ENCODE measurements around the gene NPC2. TPM values are rescaled to one million over a fixed set of nuclear protein-coding genes. Genes with fewer than 3 reads are reported as not detected.

Gene NPC2
- total RNA-seq, 1 donor: 266 TPM

DNA sequence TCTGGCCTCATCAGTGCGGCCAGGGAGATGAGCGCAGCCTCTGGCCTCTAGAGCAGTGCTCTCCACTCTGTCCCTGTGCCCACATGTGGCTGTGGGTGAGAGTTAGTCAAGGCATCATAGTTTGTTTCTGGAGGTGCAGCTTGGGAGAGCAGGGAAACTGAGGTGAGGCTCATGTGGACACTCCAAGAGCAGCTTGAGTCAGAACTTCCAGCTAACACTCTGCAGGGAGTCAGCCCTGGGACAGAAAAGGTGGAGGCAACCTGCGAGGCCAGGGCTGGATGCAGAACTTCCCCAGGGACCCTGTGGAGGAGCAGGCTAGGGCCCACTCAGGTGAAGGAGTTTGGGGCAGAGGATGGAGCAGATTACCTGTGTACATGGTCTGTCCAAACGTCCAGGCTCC lies 11.3 kb upstream of the NPC2 start:
- Histone ChIP-seq H3K4me3 (ENCODE audit: insufficient read depth, low read length) (no peak overlapping the region), H3K36me3 (ENCODE audit: insufficient read depth, low read length) (peaks cover 100% of the 10 kb centered on the region), H4K20me1 (ENCODE audit: insufficient read depth, low read length) (peaks cover 10% of the 10 kb centered on the region), H3K27me3 (ENCODE audit: insufficient read depth, low read length) (no peaks in the 10 kb centered on the region), H3K27ac (ENCODE audit: low read depth, low read length) (no peak overlapping the region), H3K4me2 (ENCODE audit: insufficient read depth, low read length) (no peak overlapping the region), H3K79me2 (ENCODE audit: insufficient read depth, low read length) (peaks cover 3% of the 10 kb centered on the region), H3K4me1 (ENCODE audit: insufficient read depth, low read length) (no peaks in the 10 kb centered on the region), H3K9me3 (ENCODE audit: low read depth, low read length) (no peaks in the 10 kb centered on the region), H2AFZ (ENCODE audit: low read length) (no peak overlapping the region)
- TF ChIP-seq, protein P1, sequence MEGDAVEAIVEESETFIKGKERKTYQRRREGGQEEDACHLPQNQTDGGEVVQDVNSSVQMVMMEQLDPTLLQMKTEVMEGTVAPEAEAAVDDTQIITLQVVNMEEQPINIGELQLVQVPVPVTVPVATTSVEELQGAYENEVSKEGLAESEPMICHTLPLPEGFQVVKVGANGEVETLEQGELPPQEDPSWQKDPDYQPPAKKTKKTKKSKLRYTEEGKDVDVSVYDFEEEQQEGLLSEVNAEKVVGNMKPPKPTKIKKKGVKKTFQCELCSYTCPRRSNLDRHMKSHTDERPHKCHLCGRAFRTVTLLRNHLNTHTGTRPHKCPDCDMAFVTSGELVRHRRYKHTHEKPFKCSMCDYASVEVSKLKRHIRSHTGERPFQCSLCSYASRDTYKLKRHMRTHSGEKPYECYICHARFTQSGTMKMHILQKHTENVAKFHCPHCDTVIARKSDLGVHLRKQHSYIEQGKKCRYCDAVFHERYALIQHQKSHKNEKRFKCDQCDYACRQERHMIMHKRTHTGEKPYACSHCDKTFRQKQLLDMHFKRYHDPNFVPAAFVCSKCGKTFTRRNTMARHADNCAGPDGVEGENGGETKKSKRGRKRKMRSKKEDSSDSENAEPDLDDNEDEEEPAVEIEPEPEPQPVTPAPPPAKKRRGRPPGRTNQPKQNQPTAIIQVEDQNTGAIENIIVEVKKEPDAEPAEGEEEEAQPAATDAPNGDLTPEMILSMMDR (IDR thresholded peaks at IDR 0.05; ENCODE audit: extremely low read depth, low read depth, low read length): no peak
- no peak for DNase-seq (ENCODE audit: insufficient read length, low spot score, missing footprints)

GRCh38 chr14:74503938-74504335 lies 10.8 kb upstream of the NPC2 start:
- Histone ChIP-seq H3K27me3 (ENCODE audit: insufficient read depth, low read length) (no peaks in the 10 kb centered on the region), H3K4me3 (ENCODE audit: insufficient read depth, low read length) (no peak overlapping the region), H2AFZ (ENCODE audit: low read length) (no peak overlapping the region), H3K9me3 (ENCODE audit: low read depth, low read length) (no peaks in the 10 kb centered on the region), H3K79me2 (ENCODE audit: insufficient read depth, low read length) (peaks cover 3% of the 10 kb centered on the region), H3K27ac (ENCODE audit: low read depth, low read length) (no peak overlapping the region), H4K20me1 (ENCODE audit: insufficient read depth, low read length) (peaks cover 12% of the 10 kb centered on the region), H3K36me3 (ENCODE audit: insufficient read depth, low read length) (peaks cover 100% of the 10 kb centered on the region), H3K4me2 (ENCODE audit: insufficient read depth, low read length) (no peak overlapping the region), H3K4me1 (ENCODE audit: insufficient read depth, low read length) (no peaks in the 10 kb centered on the region)
- no peak for DNase-seq (ENCODE audit: insufficient read length, low spot score, missing footprints)
- TF ChIP-seq, protein P1 (IDR thresholded peaks at IDR 0.05; ENCODE audit: extremely low read depth, low read depth, low read length): no peak

GRCh38 chr14:74503291-74503937 lies 10.3 kb upstream of the NPC2 start:
- DNase-seq (ENCODE audit: insufficient read length, low spot score, missing footprints): no peak
- H3K4me3 ChIP-seq (ENCODE audit: insufficient read depth, low read length): no peak overlapping the region
- H4K20me1 ChIP-seq (ENCODE audit: insufficient read depth, low read length): peaks cover 12% of the 10 kb centered on the region
- no peaks in the 10 kb centered on the region for H3K4me1 ChIP-seq (ENCODE audit: insufficient read depth, low read length)
- TF ChIP-seq, protein P1 (IDR thresholded peaks at IDR 0.05; ENCODE audit: extremely low read depth, low read depth, low read length): no peak
- H3K79me2 ChIP-seq (ENCODE audit: insufficient read depth, low read length): peaks cover 3% of the 10 kb centered on the region
- peaks cover 99% of the 10 kb centered on the region for H3K36me3 ChIP-seq (ENCODE audit: insufficient read depth, low read length)
- no peaks in the 10 kb centered on the region for H3K27me3 ChIP-seq (ENCODE audit: insufficient read depth, low read length)
- H2AFZ ChIP-seq (ENCODE audit: low read length): no peak overlapping the region
- H3K27ac ChIP-seq (ENCODE audit: low read depth, low read length): no peak overlapping the region
- H3K4me2 ChIP-seq (ENCODE audit: insufficient read depth, low read length): no peak overlapping the region
- H3K9me3 ChIP-seq (ENCODE audit: low read depth, low read length): no peaks in the 10 kb centered on the region

GRCh38 chr14:74502236-74503019 lies 9.3 kb upstream of the NPC2 start:
- H3K4me2 ChIP-seq (ENCODE audit: insufficient read depth, low read length): no peak overlapping the region
- peaks cover 3% of the 10 kb centered on the region for H3K79me2 ChIP-seq (ENCODE audit: insufficient read depth, low read length)
- no peaks in the 10 kb centered on the region for H3K27me3 ChIP-seq (ENCODE audit: insufficient read depth, low read length)
- no peak overlapping the region for H2AFZ ChIP-seq (ENCODE audit: low read length)
- no peak overlapping the region for H3K27ac ChIP-seq (ENCODE audit: low read depth, low read length)
- DNase-seq (ENCODE audit: insufficient read length, low spot score, missing footprints): no peak
- no peaks in the 10 kb centered on the region for H3K4me1 ChIP-seq (ENCODE audit: insufficient read depth, low read length)
- H3K9me3 ChIP-seq (ENCODE audit: low read depth, low read length): no peaks in the 10 kb centered on the region
- TF ChIP-seq, protein P1 (IDR thresholded peaks at IDR 0.05; ENCODE audit: extremely low read depth, low read depth, low read length): peak; percentile 53
- H4K20me1 ChIP-seq (ENCODE audit: insufficient read depth, low read length): peaks cover 12% of the 10 kb centered on the region
- H3K36me3 ChIP-seq (ENCODE audit: insufficient read depth, low read length): peaks cover 93% of the 10 kb centered on the region
- no peak overlapping the region for H3K4me3 ChIP-seq (ENCODE audit: insufficient read depth, low read length)

Data from osteoblast (primary cell).